Esophagus squamous epithelium (tissue), 4 donors: Measurements from ENCODE around the gene IFT80.

ENCODE experiments used
- POLR2A ChIP-seq, 4 donors: fragments of 450-650 bp; IDR thresholded peaks; one replicate each; pipeline ENCODE4 v1.6.1; 2017; ENCODE audit warnings: antibody characterized with exemption in 4 of 4, mild to moderate bottlenecking in 4 of 4, moderate library complexity in 3 of 4
- TF ChIP-seq, protein P1 (sequence below), 6 experiments: fragments of 450-650 bp in 4 of 6; fragments of 200-600 bp in 2 of 6; sonication (generic) in 2 of 6; IDR thresholded peaks; one replicate each; pipeline ENCODE4 v1.5.1; 2016 to 2019; ENCODE audit warnings: antibody characterized with exemption in 6 of 6, mild to moderate bottlenecking in 4 of 6, moderate library complexity in 4 of 6

DNA sequence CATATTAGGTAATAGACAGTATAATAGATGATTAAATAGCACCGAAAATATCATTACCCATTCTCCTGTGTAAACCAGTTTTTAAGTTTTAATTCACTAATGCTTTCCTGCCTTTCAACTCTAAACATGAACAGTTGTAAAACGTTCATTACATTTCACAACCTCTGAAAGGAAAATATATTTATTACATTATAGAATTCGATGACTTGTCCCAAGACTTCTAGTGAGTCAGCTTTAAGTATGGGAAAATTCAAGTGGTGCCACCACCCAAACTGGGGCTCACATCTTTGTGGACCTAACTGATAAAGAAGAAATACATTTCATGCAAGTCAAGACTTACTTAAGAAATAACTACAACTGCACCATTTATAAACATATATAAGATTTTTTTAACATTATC, 48.5 kb upstream of the IFT80 start:
- TF ChIP-seq, protein P1, sequence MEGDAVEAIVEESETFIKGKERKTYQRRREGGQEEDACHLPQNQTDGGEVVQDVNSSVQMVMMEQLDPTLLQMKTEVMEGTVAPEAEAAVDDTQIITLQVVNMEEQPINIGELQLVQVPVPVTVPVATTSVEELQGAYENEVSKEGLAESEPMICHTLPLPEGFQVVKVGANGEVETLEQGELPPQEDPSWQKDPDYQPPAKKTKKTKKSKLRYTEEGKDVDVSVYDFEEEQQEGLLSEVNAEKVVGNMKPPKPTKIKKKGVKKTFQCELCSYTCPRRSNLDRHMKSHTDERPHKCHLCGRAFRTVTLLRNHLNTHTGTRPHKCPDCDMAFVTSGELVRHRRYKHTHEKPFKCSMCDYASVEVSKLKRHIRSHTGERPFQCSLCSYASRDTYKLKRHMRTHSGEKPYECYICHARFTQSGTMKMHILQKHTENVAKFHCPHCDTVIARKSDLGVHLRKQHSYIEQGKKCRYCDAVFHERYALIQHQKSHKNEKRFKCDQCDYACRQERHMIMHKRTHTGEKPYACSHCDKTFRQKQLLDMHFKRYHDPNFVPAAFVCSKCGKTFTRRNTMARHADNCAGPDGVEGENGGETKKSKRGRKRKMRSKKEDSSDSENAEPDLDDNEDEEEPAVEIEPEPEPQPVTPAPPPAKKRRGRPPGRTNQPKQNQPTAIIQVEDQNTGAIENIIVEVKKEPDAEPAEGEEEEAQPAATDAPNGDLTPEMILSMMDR (IDR thresholded peaks at IDR 0.05): no peak
- no peak for TF ChIP-seq POLR2A (IDR thresholded peaks at IDR 0.05)
